Sigmoid colon (tissue), 7 donors: ENCODE data around the gene HRH2. TPM values are rescaled to one million over a fixed set of nuclear protein-coding genes. Genes with fewer than 3 reads are reported as not detected.

Experiments
- DNase-seq: peaks from one replicate; pipeline ENCODE4 v3.0.0-alpha.2; 2019
- H3K27ac ChIP-seq, 4 donors: fragments of 200-600 bp; sonication (generic); one replicate each; pipeline ENCODE4 v1.5.1; 2016 to 2019; ENCODE audit warnings: mild to moderate bottlenecking in 1 of 4
- H3K27me3 ChIP-seq, 3 donors: fragments of 200-600 bp; sonication (generic); one replicate each; pipeline ENCODE4 v1.5.1; 2019; ENCODE audit warnings: mild to moderate bottlenecking in 1 of 3
- H3K36me3 ChIP-seq, 4 donors: fragments of 200-600 bp; sonication (generic); one replicate each; pipeline ENCODE4 v1.5.1; 2016 to 2019
- H3K4me1 ChIP-seq, 4 donors: fragments of 200-600 bp; sonication (generic); one replicate each; pipeline ENCODE4 v1.5.1; 2017 to 2019
- H3K4me3 ChIP-seq, 4 donors: fragments of 200-600 bp; sonication (generic); one replicate each; pipeline ENCODE4 v1.5.1; 2017 to 2019; ENCODE audit warnings: mild to moderate bottlenecking in 2 of 4, moderate library complexity in 1 of 4
- H3K9me3 ChIP-seq, 4 donors: fragments of 200-600 bp in 3 of 4; sonication (generic) in 3 of 4; one replicate each; pipeline versions ENCODE4 v1.5.1 to v1.6.1; 2013 to 2019
- CTCF ChIP-seq, 4 experiments: fragments of 450-650 bp in 3 of 4; fragments of 200-600 bp in 1 of 4; IDR thresholded peaks; one replicate each; pipeline ENCODE4 v1.5.1; 2016 to 2019; ENCODE audit warnings: antibody characterized with exemption in 4 of 4, mild to moderate bottlenecking in 3 of 4, moderate library complexity in 2 of 4
- EP300 ChIP-seq, 4 donors: sonication (generic); formaldehyde crosslinking; IDR thresholded peaks; one replicate each; pipeline ENCODE4 v1.6.1; 2017; ENCODE audit warnings: antibody characterized with exemption in 4 of 4
- POLR2A ChIP-seq, 2 donors: fragments of 450-650 bp; IDR thresholded peaks; one replicate each; pipeline ENCODE4 v1.6.1; 2016; ENCODE audit warnings: antibody characterized with exemption in 2 of 2, mild to moderate bottlenecking in 2 of 2, moderate library complexity in 2 of 2
- POLR2AphosphoS5 ChIP-seq, 4 donors: sonication (generic); formaldehyde crosslinking; IDR thresholded peaks; one replicate each; pipeline ENCODE4 v1.6.1; 2017; ENCODE audit warnings: antibody characterized with exemption in 4 of 4
- WGBS, 2 donors: extraction: QIAGEN DNeasy Blood & Tissue Kit; methylation state at CpG; one replicate each; pipeline ENCODE4 v1.1.7; 2013; 5-methylcytosine and 5-hydroxymethylcytosine counted together
- intact Hi-C: fragments of 100-400 bp; cut with DNase I; formaldehyde crosslinking; loops from one replicate; pipeline ENCODE4 v1.15.1; 2023
- polyA plus RNA-seq, 3 donors: library from polyadenylated mRNA; stranded (reverse); fragments of 200-250 nt; gene quantifications; one replicate each; pipeline ENCODE4 v1.2.3, GENCODE V29; 2013
- total RNA-seq, 4 donors: library from RNA; depleted of rRNA; stranded (reverse); fragments of >200 nt; gene quantifications; one replicate each; pipeline ENCODE4 v1.1.0, GENCODE V29; 2016
- donor health status: healthy with polysubstance abuse.
- donor health status: Bipolar disorder and iron deficiency.
- donor health status: healthy.

Gene HRH2
- total and polyA plus RNA-seq, 7 donors, result under 0.01 to 3.8 (median 1.5) TPM

- Histone ChIP-seq H3K27ac (no peak overlapping the region), H3K4me1 (no peaks in the 10 kb centered on the region), H3K36me3 (no peaks in the 10 kb centered on the region), H3K27me3 (peaks cover 0 to 8% (median 0%) of the 10 kb centered on the region in 3 donors), H3K9me3 (no peaks in the 10 kb centered on the region), H3K4me3 (no peak overlapping the region)
- TF ChIP-seq EP300 (IDR thresholded peaks at IDR 0.05) (no peak), POLR2AphosphoS5 (IDR thresholded peaks at IDR 0.05) (no peak), CTCF (IDR thresholded peaks at IDR 0.05) (no peak), POLR2A (IDR thresholded peaks at IDR 0.05) (no peak)
- no peak for DNase-seq
- WGBS, 2 donors, result 70 to 73% methylated on average over 1 of the region's 1 CpG
- intact Hi-C loops, result no loop called here
Observed at GRCh38 chr5:175743676-175744210, 85.9 kb downstream of the HRH2 start.

GRCh38 chr5:175745210-175745609 is 87.3 kb downstream of the HRH2 start:
- Histone ChIP-seq H3K27me3 (peaks cover 0 to 13% (median 0%) of the 10 kb centered on the region in 3 donors), H3K4me1 (no peaks in the 10 kb centered on the region), H3K9me3 (no peaks in the 10 kb centered on the region), H3K36me3 (no peaks in the 10 kb centered on the region), H3K4me3 (no peak overlapping the region), H3K27ac (no peak overlapping the region)
- 60 to 72% methylated on average over 3 of the region's 3 CpGs for WGBS, 2 donors
- intact Hi-C loops, result no loop called here
- no peak for TF ChIP-seq POLR2AphosphoS5 (IDR thresholded peaks at IDR 0.05)
- no peak for TF ChIP-seq CTCF (IDR thresholded peaks at IDR 0.05)
- no peak for TF ChIP-seq EP300 (IDR thresholded peaks at IDR 0.05)
- no peak for TF ChIP-seq POLR2A (IDR thresholded peaks at IDR 0.05)
- DNase-seq, result no peak

- no peaks in the 10 kb centered on the region for H3K4me1 ChIP-seq
- H3K27me3 ChIP-seq, result peaks cover 0 to 19% (median 0%) of the 10 kb centered on the region in 3 donors
- TF ChIP-seq POLR2AphosphoS5 (IDR thresholded peaks at IDR 0.05) (no peak), POLR2A (IDR thresholded peaks at IDR 0.05) (no peak), EP300 (IDR thresholded peaks at IDR 0.05) (no peak), CTCF (IDR thresholded peaks at IDR 0.05) (no peak)
- intact Hi-C loops, result no loop called here
- no peak overlapping the region for H3K27ac ChIP-seq
- WGBS, 2 donors, result 16 to 29% methylated on average over 2 of the region's 2 CpGs
- H3K9me3 ChIP-seq, result no peaks in the 10 kb centered on the region
- no peak overlapping the region for H3K4me3 ChIP-seq
- no peaks in the 10 kb centered on the region for H3K36me3 ChIP-seq
- no peak for DNase-seq
Observed at GRCh38 chr5:175746851-175747250, 89.0 kb downstream of the HRH2 start.

- no peaks in the 10 kb centered on the region for H3K36me3 ChIP-seq
- intact Hi-C loops, result no loop called here
- TF ChIP-seq CTCF (IDR thresholded peaks at IDR 0.05) (no peak), EP300 (IDR thresholded peaks at IDR 0.05) (no peak), POLR2AphosphoS5 (IDR thresholded peaks at IDR 0.05) (no peak), POLR2A (IDR thresholded peaks at IDR 0.05) (no peak)
- DNase-seq, result no peak
- no peak overlapping the region for H3K4me3 ChIP-seq
- H3K27ac ChIP-seq, result no peak overlapping the region
- peaks cover 0 to 19% (median 0%) of the 10 kb centered on the region in 3 donors for H3K27me3 ChIP-seq
- H3K9me3 ChIP-seq, result no peaks in the 10 kb centered on the region
- WGBS, 2 donors, result 50 to 67% methylated on average over 3 of the region's 3 CpGs
- H3K4me1 ChIP-seq, result no peaks in the 10 kb centered on the region
Observed at GRCh38 chr5:175747539-175748060, 89.7 kb downstream of the HRH2 start.

- no peaks in the 10 kb centered on the region for H3K36me3 ChIP-seq
- intact Hi-C loops, result no loop called here
- no peak overlapping the region for H3K4me3 ChIP-seq
- H3K27me3 ChIP-seq, result peaks cover 0 to 15% (median 0%) of the 10 kb centered on the region in 3 donors
- TF ChIP-seq CTCF (IDR thresholded peaks at IDR 0.05), result no peak
- no peak for TF ChIP-seq POLR2A (IDR thresholded peaks at IDR 0.05)
- TF ChIP-seq EP300 (IDR thresholded peaks at IDR 0.05), result no peak
- no peak for TF ChIP-seq POLR2AphosphoS5 (IDR thresholded peaks at IDR 0.05)
- WGBS, 2 donors, result 66 to 69% methylated on average over 3 of the region's 3 CpGs
- no peak overlapping the region for H3K27ac ChIP-seq
- no peak for DNase-seq
- no peaks in the 10 kb centered on the region for H3K9me3 ChIP-seq
- no peaks in the 10 kb centered on the region for H3K4me1 ChIP-seq
Observed at GRCh38 chr5:175748650-175749049, 90.8 kb downstream of the HRH2 start.
